Muscle of leg (tissue), 11 donors: Measurements from ENCODE around the gene BATF3. TPM values are rescaled to one million over a fixed set of nuclear protein-coding genes. Genes with fewer than 3 reads are reported as not detected.

ENCODE experiments used
- DNase-seq: peaks from one replicate; pipeline ENCODE4 v3.0.0; 2013
- H3K27ac ChIP-seq: one replicate; pipeline ENCODE4 v1.5.1; 2013; ENCODE audit warnings: mild to moderate bottlenecking, low read length, control low read depth
- H3K27me3 ChIP-seq: one replicate; pipeline ENCODE4 v1.6.1; 2013; ENCODE audit warnings: low read length; ENCODE audit not compliant: control insufficient read depth, insufficient read depth
- H3K36me3 ChIP-seq: one replicate; pipeline ENCODE4 v1.6.1; 2013; ENCODE audit warnings: low read length; ENCODE audit not compliant: control insufficient read depth, insufficient read depth
- H3K4me1 ChIP-seq: one replicate; pipeline ENCODE4 v1.6.1; 2013; ENCODE audit warnings: low read length; ENCODE audit not compliant: control insufficient read depth, insufficient read depth
- H3K4me3 ChIP-seq: one replicate; pipeline ENCODE4 v1.5.1; 2013; ENCODE audit warnings: low read length, control low read depth
- H3K9me3 ChIP-seq: replicated peaks from 2 replicates; pipeline ENCODE4 v1.6.1; 2013; ENCODE audit warnings: low read depth, low read length; ENCODE audit not compliant: control insufficient read depth
- WGBS: methylation state at CpG from one replicate; pipeline ENCODE4 v1.1.5; 2013; ENCODE audit warnings: missing lambda C conversion rate; ENCODE audit not compliant: insufficient coverage; 5-methylcytosine and 5-hydroxymethylcytosine counted together
- polyA plus RNA-seq, 8 donors: library from polyadenylated mRNA; unstranded; fragments of 120-200 nt; gene quantifications; one replicate each; pipeline versions ENCODE4 v1.2.1 to v1.2.3, GENCODE V29; 2013; ENCODE audit warnings: inconsistent platforms in 1 of 8, low replicate concordance in 1 of 8; ENCODE audit not compliant: insufficient read length in 8 of 8, insufficient read depth in 1 of 8
- total RNA-seq: library from RNA; stranded (reverse); fragments of 120-200 nt; gene quantifications from one replicate; pipeline ENCODE4 v1.2.4, GENCODE V29; 2013

BATF3 gene
- total and polyA plus RNA-seq, 9 donors: 1.5 to 2.3 (median 1.8) TPM

DNA sequence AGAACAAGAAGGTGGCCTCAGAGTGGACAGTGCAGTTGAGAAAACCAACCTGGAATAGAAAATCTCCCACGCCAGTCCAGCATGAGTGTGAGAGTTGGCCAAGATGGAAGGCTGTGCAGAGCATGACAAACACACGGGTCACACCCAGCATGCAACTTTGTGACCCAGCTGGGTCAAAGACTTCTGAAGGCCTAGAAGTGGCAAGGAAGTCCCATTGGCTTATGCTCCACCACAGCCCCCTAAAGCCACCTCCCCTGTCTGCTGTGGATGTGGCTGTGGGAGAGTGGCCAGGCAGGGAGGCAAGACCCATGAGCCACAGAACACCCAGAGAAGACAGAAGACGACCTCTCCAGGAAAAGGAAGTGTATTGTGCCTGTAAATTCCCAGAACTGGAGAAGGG, 13.6 kb downstream of the BATF3 start:
- Histone ChIP-seq H3K9me3 (no peaks in the 10 kb centered on the region), H3K27ac (no peak overlapping the region), H3K36me3 (no peaks in the 10 kb centered on the region), H3K4me3 (no peak overlapping the region), H3K4me1 (no peaks in the 10 kb centered on the region), H3K27me3 (no peaks in the 10 kb centered on the region)
- DNase-seq: no peak
- WGBS: 60% methylated on average over 1 of the region's 3 CpGs

DNA sequence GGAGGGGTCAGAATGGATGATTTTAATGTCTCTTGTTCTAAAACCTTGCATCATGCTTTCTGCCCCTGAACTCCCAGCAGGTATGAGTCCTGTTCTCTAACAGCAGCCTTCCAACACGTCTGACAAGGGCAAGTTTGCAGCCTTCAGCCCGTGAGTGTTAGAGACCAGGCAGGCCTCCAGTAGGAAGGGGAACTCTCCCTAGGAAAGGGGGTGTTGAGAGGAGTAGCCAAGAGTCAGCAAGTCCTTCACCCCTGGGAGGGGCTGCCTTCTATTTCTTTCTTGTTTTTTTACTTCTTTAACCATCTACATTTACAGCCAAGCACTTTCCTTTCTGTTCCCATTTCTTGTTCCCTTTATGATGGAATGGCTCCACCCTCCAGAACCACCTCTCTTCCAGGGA, 14.2 kb downstream of the BATF3 start:
- no CpG with 5 or more reads among the region's 2 CpGs for WGBS
- Histone ChIP-seq H3K4me3 (no peak overlapping the region), H3K9me3 (no peaks in the 10 kb centered on the region), H3K36me3 (no peaks in the 10 kb centered on the region), H3K27me3 (no peaks in the 10 kb centered on the region), H3K27ac (no peak overlapping the region), H3K4me1 (no peaks in the 10 kb centered on the region)
- peak; percentile 40 for DNase-seq

DNA sequence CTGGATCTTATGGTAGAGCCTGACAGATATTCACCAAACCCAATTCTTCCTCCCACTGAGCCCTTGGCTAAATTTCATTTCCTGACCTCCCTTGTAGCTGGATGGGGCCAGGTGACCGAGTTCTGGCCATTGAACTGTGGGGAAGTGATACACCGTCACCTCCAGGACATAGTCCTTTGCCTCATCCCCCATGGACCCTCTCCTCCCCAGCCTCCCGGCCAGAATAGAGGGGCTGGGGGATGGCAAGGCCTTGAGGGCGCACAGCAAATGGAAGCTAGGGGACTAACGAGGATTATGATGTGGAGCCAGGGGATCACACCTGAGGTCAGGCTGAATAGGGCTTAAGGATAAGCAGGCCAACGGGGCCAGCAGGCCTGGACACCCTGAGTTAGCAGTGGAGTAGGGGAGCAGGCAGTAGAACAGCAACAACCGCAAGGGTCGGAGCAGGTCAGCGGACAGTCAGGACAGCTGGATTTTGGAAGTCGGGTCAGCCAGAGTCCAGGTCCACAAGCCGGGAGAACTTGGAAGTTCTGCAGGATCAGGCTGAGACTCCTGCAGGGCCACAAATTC, 15.0 kb downstream of the BATF3 start:
- Histone ChIP-seq H3K9me3 (no peaks in the 10 kb centered on the region), H3K27ac (no peak overlapping the region), H3K4me1 (no peaks in the 10 kb centered on the region), H3K4me3 (no peak overlapping the region), H3K36me3 (no peaks in the 10 kb centered on the region), H3K27me3 (no peaks in the 10 kb centered on the region)
- 83% methylated on average over 8 of the region's 11 CpGs for WGBS
- DNase-seq: no peak

DNA sequence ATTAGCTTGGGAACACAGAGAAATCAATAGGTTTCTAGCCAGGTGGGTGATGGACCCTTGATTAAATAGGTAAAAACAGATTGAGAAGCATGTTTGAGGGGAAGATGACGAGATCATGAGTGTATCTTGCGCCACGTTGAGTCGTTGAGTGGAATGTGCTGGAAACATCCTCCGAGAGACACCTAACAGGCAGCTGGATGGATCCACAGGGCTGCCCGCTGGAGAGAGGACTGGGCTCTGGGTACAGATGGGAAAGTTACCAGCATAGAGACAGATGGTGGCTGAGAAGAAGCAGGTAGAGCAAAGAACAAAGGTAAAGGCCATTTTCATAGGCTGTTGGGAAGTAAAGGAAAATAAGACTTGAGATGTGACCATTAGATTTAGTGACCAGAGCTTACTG, 15.6 kb downstream of the BATF3 start:
- Histone ChIP-seq H3K4me3 (no peak overlapping the region), H3K36me3 (no peaks in the 10 kb centered on the region), H3K27me3 (no peaks in the 10 kb centered on the region), H3K27ac (no peak overlapping the region), H3K4me1 (no peaks in the 10 kb centered on the region), H3K9me3 (no peaks in the 10 kb centered on the region)
- 91% methylated on average over 6 of the region's 6 CpGs for WGBS
- no peak for DNase-seq

DNA sequence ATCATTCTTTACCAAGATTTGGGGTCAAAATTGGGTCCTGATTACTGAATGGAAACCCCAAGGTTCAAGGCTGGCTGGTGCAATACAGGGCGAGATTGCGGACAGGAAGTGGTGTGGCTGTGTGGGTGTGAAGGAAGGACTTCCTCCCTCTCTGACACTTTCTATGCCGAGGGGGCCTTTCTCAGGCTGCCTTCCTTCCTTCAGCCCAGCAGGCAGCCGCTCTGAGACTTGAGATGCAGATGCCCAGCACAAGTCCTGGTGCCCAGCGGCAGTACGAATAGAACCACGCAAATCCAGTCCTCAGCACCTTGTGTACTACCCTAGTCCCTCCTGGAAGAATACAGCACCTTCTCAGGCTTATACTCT, 16.3 kb downstream of the BATF3 start:
- no peak overlapping the region for H3K4me3 ChIP-seq
- DNase-seq: peak; percentile 37
- no peak overlapping the region for H3K27ac ChIP-seq
- H3K36me3 ChIP-seq: no peaks in the 10 kb centered on the region
- H3K27me3 ChIP-seq: no peaks in the 10 kb centered on the region
- peaks cover 3% of the 10 kb centered on the region for H3K4me1 ChIP-seq
- no peaks in the 10 kb centered on the region for H3K9me3 ChIP-seq
- 55% methylated on average over 2 of the region's 7 CpGs for WGBS

DNA sequence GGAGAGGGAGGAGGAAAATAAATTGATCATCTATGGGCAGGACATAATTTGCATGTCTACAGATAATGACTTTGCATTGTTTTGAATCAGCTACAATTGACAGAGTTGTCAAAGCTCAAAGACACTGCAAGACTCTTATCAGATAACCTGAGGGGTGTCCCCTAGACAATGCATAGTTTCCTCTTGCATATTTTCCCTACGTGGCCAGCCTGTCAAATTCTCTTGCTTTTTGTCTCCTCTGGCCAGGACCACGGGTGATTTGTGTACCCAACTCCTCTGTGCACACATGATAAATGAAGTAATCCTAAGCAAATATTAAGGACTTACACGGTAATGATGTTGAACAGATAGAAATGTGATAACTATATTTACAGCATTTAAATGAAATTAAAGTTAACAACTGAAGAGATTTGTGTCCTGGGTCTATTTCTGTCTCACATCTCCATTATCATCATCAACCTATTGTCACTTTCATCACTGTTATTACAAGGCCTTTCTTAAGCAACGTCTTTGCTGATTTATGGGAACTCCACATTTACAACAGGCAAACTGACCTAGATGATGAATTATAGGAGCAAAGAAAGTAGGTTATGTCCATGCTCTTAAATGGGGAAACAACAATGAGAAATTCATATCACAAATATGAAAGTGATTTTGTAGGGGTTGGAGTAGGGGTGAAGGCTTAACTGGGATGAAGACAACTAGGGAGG, 18.8 kb downstream of the BATF3 start:
- Histone ChIP-seq H3K4me3 (no peak overlapping the region), H3K36me3 (no peaks in the 10 kb centered on the region), H3K27ac (no peak overlapping the region), H3K27me3 (no peaks in the 10 kb centered on the region), H3K9me3 (no peaks in the 10 kb centered on the region), H3K4me1 (peaks cover 13% of the 10 kb centered on the region)
- DNase-seq: no peak
- WGBS: 40% methylated on average over 1 of the region's 4 CpGs

DNA sequence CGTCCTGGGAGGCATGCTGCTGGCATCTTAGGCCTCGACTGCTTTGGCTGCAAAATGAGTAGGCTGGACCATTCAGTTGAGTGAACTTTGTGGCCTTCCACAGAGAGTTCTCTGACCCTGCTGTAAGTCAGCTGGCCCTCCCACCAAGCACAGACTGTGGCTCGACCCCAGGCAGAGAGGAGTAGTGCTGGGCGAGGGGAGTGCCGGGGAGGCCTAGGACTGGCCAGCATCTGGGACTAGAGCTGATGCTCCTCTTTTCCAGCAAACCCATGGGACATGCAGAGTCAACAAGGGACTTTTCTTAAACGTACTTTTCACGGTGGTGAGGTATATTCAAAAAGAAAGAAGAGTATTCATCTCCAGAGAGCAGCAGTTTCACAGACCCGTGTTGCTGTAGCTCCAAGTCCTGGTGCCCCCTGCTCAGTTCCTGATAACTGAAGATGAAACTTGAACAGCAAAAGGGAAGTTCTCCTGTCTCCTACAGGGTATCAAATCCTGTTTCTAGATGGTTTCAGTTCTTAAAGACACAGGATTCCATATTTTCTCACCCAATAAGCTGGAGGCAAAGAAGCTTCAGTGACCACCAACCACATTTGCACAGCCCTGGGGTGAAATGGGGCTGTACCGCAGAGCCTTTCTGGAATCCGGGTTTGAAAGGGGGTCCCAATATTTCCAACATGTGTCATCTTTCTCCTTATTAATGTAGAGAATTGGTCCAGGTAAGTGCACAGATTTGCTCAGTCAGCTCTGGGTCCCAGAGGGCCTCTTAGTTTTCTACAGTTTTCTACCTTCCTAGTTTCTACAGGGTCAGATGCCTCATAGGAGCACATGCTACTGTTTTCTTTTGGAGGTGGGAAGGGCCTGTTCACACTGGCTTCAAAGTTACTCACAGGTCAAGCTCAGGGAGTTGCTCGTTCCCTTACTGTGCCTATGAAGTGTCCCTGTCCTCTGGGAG, 20.9 kb downstream of the BATF3 start:
- H3K27ac ChIP-seq: no peak overlapping the region
- WGBS: 56% methylated on average over 3 of the region's 11 CpGs
- no peaks in the 10 kb centered on the region for H3K36me3 ChIP-seq
- H3K9me3 ChIP-seq: peaks cover 2% of the 10 kb centered on the region
- no peaks in the 10 kb centered on the region for H3K27me3 ChIP-seq
- no peak overlapping the region for H3K4me3 ChIP-seq
- DNase-seq: no peak
- H3K4me1 ChIP-seq: peaks cover 13% of the 10 kb centered on the region

DNA sequence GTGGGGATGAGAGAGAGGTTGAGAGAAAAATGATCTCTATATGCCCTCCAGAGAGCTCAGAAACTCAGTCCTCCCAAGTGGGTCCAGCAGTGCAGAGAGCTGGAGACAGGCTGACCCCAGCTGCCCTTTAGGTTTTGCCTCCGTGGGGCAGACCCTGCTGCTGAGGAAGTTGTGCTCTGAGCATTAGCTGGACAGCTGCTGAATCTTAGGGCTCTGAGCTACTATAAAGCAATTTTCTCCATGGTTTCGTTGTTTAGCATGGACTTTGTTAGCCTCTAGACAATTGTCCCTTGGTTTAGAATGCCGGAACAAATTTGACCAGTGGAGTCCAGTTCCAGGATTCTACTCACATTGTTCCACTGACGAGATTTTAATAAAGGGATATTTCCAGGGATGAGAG, 22.1 kb downstream of the BATF3 start:
- peaks cover 13% of the 10 kb centered on the region for H3K4me1 ChIP-seq
- 30% methylated on average over 1 of the region's 4 CpGs for WGBS
- H3K4me3 ChIP-seq: no peak overlapping the region
- H3K27ac ChIP-seq: peak overlapping the region; percentile 9
- peaks cover 2% of the 10 kb centered on the region for H3K9me3 ChIP-seq
- no peaks in the 10 kb centered on the region for H3K27me3 ChIP-seq
- no peaks in the 10 kb centered on the region for H3K36me3 ChIP-seq
- DNase-seq: no peak

DNA sequence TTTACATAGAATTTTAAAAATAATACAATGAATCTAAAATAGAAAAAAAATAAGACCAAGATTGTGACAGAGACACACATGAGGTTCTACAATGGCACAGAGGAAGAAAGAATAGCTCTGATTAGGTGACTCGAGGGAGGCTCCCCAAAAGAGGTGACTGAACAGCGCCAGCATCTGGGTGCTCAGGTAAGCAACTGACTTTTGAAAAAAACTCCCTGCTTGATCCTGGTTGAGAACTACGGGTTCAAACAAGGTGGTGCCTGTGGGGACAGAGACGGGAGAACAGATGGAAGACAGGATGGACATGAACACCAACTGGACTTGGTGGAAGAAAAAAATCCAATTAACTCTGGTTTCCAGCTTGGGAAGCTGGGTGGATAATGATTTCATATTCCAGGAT, 22.5 kb downstream of the BATF3 start:
- Histone ChIP-seq H3K4me3 (no peak overlapping the region), H3K27ac (peak overlapping the region; percentile 9), H3K36me3 (no peaks in the 10 kb centered on the region), H3K9me3 (peaks cover 2% of the 10 kb centered on the region), H3K4me1 (peaks cover 13% of the 10 kb centered on the region), H3K27me3 (no peaks in the 10 kb centered on the region)
- 57% methylated on average over 4 of the region's 4 CpGs for WGBS
- no peak for DNase-seq

DNA sequence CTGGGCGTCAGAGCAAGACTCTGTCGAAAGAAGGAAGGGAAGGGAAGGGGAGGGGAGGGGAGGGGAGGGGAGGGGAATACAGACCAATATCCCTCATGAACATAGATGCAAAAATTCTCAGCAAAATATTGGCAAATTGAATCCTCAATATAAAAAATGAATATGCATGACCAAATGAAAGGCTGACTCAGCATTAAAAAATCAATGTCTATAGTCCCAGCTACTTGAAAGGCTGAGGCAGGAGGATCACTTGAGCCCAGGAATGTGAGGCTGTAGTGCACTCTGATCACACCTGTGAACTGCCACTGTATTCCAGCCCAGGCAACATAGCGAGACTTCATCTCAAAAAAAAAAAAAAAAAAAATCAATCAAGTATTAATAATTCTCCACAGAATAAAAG, 24.0 kb downstream of the BATF3 start:
- no peaks in the 10 kb centered on the region for H3K36me3 ChIP-seq
- H3K4me3 ChIP-seq: no peak overlapping the region
- no peak for DNase-seq
- no peak overlapping the region for H3K27ac ChIP-seq
- H3K27me3 ChIP-seq: no peaks in the 10 kb centered on the region
- H3K9me3 ChIP-seq: peaks cover 2% of the 10 kb centered on the region
- H3K4me1 ChIP-seq: peaks cover 26% of the 10 kb centered on the region
- WGBS: no CpG with 5 or more reads among the region's 3 CpGs
